Thyroid gland (tissue), 4 donors: ENCODE data around the gene CCDC74A. TPM values are rescaled to one million over a fixed set of nuclear protein-coding genes. Genes with fewer than 3 reads are reported as not detected.
"Not testable (repeated sequence)": the region's sequence is repeated elsewhere in the genome, so short reads cannot be mapped to it uniquely, and the experiment has no call there.

Source experiments
- DNase-seq, 2 donors: peaks; one replicate each; pipeline ENCODE4 v3.0.0-alpha.2; 2019
- H3K27ac ChIP-seq, 3 donors: fragments of 200-600 bp; sonication (generic); 1 replicate in 2 of 3; 2 replicates in 1 of 3; pipeline ENCODE4 v1.5.1; 2016 to 2019; ENCODE audit warnings: mild to moderate bottlenecking in 1 of 3, moderate library complexity in 1 of 3
- H3K27me3 ChIP-seq: fragments of 200-600 bp; sonication (generic); one replicate; pipeline ENCODE4 v1.5.1; 2019
- H3K36me3 ChIP-seq, 2 donors: fragments of 200-600 bp; sonication (generic); one replicate each; pipeline ENCODE4 v1.5.1; 2016 to 2019
- H3K4me1 ChIP-seq, 2 donors: fragments of 200-600 bp; sonication (generic); one replicate each; pipeline ENCODE4 v1.5.1; 2017 to 2019
- H3K4me3 ChIP-seq, 3 donors: fragments of 200-600 bp; sonication (generic); replicated peaks in 1 of 3; 1 replicate in 2 of 3; 2 replicates in 1 of 3; pipeline ENCODE4 v1.5.1; 2016; ENCODE audit warnings: mild to moderate bottlenecking in 1 of 3
- H3K9me3 ChIP-seq: fragments of 200-600 bp; sonication (generic); one replicate; pipeline ENCODE4 v1.5.1; 2017
- POLR2A ChIP-seq, 2 donors: fragments of 450-650 bp; IDR thresholded peaks; one replicate each; pipeline ENCODE4 v1.6.1; 2017; ENCODE audit warnings: antibody characterized with exemption in 2 of 2, mild to moderate bottlenecking in 2 of 2, moderate library complexity in 1 of 2
- WGBS, 2 donors: methylation state at CpG; one replicate each; pipeline ENCODE4 v1.1.5; 2017; 5-methylcytosine and 5-hydroxymethylcytosine counted together
- intact Hi-C: fragments of 100-400 bp; cut with DNase I; formaldehyde crosslinking; loops from one replicate; pipeline ENCODE4 v1.15.1; 2023
- total RNA-seq, 4 donors: library from RNA; depleted of rRNA; stranded (reverse); fragments of >200 nt; gene quantifications; one replicate each; pipeline ENCODE4 v1.2.3, GENCODE V29; 2016
- TF ChIP-seq, protein P1 (sequence below), 6 experiments: fragments of 200-600 bp in 3 of 6; fragments of 450-650 bp in 3 of 6; sonication (generic) in 3 of 6; IDR thresholded peaks; one replicate each; pipeline ENCODE4 v1.5.1; 2016 to 2019; ENCODE audit warnings: antibody characterized with exemption in 6 of 6, mild to moderate bottlenecking in 2 of 6, inconsistent platforms in 1 of 6, moderate library complexity in 1 of 6

CCDC74A gene
- total RNA-seq, 4 donors from 2014 or later = 3.3 to 21.6 (median 9.4) TPM

DNA sequence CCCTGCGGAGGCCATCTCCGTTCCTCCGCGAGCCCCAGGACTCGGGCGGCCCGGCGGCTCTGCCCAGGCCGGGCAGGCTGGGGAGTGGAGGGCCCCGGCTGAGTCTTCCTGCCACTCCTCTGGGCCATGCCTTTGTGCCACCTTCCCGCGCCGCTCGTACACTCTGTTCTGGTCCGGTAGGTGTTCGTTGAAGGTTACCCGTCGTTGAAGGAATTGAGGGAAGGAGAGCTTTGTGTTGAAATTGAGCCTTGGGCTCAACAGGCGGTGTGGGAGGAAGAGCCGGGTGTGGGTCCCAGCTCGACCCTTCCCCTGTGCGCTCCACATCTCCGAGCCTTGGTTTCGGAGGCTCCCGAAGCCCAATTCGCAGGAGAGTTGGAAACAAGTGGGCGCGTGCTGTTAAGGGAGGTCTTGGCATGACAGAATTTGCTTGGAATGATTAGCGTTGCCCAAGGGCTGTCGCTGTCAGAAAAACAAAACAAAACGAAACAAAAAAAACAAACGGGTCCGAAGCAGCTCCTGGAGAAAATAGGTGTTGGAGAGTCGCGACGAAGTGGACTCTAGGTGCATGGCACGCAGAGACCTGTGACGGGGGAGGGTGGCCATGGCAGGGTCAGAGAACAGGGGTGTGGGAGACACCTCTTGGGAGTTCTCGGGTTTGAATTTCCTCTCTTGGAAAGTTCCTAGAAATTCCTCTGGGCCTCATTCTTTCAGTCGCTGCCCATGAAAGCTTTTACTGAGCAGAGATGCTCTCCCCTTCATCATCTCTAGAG lies 34.3 kb upstream of the CCDC74A start:
- intact Hi-C loops = no loop called here

DNA sequence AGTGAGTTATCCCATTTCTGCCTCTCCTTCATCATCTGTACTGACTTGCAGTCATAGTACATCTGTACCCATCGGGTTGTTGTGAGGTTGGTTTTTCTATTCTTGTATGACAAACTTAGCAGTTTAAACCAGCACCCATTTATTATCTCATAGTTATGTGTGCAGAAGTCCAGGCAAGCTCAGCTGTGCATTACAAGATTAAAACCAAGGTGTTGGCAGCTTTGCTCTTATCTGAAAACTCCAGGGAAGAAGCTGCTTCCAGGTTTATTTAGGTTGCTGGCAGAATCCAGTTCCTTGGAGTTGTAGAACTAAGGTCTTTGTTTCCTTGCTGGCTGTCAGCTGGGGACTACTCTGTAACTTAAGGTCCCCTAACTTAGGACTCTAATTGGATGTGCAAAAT lies 32.2 kb upstream of the CCDC74A start:
- H3K27ac ChIP-seq, H3K27me3 ChIP-seq, DNase-seq, H3K36me3 ChIP-seq, H3K9me3 ChIP-seq, H3K4me3 ChIP-seq, intact Hi-C loops: not testable (repeated sequence)
- peaks cover 15 to 27% of the 10 kb centered on the region in 2 donors for H3K4me1 ChIP-seq
- WGBS, 2 donors = 90 to 100% methylated on average over 1 of the region's 1 CpG

More for the DNA sequence above, 34.3 kb upstream of the CCDC74A start:
- no peaks in the 10 kb centered on the region for H3K36me3 ChIP-seq
- peak; percentile 51 to 63 for DNase-seq
- H3K4me1 ChIP-seq = peaks cover 24 to 44% of the 10 kb centered on the region in 2 donors
- no peak for TF ChIP-seq POLR2A (IDR thresholded peaks at IDR 0.05)
- TF ChIP-seq, protein P1, sequence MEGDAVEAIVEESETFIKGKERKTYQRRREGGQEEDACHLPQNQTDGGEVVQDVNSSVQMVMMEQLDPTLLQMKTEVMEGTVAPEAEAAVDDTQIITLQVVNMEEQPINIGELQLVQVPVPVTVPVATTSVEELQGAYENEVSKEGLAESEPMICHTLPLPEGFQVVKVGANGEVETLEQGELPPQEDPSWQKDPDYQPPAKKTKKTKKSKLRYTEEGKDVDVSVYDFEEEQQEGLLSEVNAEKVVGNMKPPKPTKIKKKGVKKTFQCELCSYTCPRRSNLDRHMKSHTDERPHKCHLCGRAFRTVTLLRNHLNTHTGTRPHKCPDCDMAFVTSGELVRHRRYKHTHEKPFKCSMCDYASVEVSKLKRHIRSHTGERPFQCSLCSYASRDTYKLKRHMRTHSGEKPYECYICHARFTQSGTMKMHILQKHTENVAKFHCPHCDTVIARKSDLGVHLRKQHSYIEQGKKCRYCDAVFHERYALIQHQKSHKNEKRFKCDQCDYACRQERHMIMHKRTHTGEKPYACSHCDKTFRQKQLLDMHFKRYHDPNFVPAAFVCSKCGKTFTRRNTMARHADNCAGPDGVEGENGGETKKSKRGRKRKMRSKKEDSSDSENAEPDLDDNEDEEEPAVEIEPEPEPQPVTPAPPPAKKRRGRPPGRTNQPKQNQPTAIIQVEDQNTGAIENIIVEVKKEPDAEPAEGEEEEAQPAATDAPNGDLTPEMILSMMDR (IDR thresholded peaks at IDR 0.05) = no peak
- no peaks in the 10 kb centered on the region for H3K27me3 ChIP-seq
- H3K27ac ChIP-seq = peak overlapping the region; percentile 71 to 93 (median 75)
- 1% methylated on average over 29 to 31 of the region's 40 CpGs for WGBS, 2 donors
- no peaks in the 10 kb centered on the region for H3K9me3 ChIP-seq
- peak overlapping the region; percentile 21 to 80 (median 67) for H3K4me3 ChIP-seq

DNA sequence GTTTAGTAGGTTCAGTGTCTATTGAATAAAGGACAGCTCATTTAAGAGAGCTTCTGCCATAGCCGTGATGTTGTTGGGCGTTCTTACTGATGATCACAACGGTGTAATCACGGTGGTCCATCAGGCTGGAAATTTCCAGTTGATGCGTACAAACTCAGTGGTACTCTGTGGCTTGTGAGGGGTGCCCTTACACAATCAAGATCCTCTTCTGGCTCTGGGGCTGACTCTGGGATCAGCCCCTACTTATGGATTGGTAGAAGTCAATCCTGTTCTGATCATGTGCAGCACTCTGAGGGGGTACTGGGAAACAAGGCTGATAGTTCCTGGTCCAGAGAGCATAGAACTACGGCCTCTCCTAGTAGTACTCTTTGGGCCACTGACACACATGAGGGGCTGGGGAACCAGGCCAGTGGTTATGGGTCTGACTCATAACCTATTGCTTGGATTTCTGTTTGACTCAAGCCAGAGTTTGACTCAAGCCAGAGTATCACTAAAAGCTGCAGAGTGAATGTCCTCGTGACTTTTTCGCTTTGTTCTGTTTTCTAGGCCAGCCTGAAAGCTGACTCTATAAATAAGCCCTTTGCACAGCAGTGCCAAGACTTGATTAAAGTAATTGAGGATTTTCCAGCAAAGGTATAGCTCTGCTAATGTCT lies 29.2 kb upstream of the CCDC74A start:
- Histone ChIP-seq H3K4me1 (peaks cover 9 to 17% of the 10 kb centered on the region in 2 donors), H3K36me3 (peaks cover 12 to 17% of the 10 kb centered on the region in 2 donors)
- H3K27ac ChIP-seq, H3K4me3 ChIP-seq, intact Hi-C loops, DNase-seq, H3K27me3 ChIP-seq, H3K9me3 ChIP-seq: not testable (repeated sequence)
- 74 to 94% methylated on average over 8 of the region's 8 CpGs for WGBS, 2 donors

DNA sequence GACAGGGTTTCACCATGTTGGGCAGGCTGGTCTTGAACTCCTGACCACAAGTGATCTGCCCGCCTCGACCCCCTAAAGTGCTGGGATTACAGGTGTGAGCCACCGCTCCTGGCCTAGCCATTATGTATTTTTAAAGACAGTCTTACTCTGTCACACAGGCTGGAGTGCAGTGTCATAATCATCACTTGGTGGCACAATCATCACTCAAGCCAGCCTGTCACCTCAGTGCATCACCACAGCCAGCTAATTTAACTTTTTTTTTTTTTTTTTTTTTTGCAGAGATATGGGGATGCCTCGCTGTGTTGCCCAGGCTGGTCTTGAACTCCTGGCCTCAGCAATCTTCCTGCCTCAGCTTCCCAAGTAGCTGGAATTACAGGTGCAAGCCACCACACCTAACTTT lies 24.1 kb upstream of the CCDC74A start:
- H3K27ac ChIP-seq, H3K9me3 ChIP-seq, H3K27me3 ChIP-seq, DNase-seq, H3K4me3 ChIP-seq, intact Hi-C loops, H3K4me1 ChIP-seq: not testable (repeated sequence)
- H3K36me3 ChIP-seq = peaks cover 34 to 39% of the 10 kb centered on the region in 2 donors
- WGBS, 2 donors = 97% methylated on average over 4 of the region's 4 CpGs

DNA sequence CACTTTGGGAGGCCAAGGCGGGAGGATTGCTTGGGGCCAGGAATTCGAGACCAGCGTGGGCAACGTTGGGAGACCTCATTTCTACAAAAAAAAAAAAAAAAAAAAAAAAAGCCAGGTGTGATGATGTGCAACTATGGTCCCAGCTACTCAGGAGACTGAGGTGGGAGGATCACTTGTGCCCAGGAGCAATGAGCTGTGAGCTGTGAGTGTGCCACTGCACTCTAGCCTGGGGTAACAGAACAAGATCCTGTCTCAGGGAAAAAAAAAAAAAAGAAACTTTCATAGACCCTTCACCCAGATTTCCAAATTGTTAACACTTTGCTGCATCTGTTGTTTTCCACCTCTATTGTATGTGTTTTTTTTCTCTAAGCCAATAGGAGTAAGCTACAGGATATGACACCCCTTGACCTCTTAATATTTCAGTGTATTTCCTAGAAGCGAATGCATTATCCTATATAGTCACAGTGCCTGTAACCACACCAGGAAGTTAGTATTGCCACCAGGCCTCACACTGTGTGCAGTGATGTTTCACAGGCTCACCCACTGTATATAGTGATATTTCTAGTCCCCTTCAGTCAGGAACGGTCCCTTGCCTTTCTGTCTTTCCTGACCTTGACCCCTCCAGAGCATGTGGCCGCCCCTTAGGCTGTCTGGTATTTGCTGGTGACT lies 23.5 kb upstream of the CCDC74A start:
- H3K27ac ChIP-seq, H3K4me1 ChIP-seq, H3K9me3 ChIP-seq, intact Hi-C loops, H3K27me3 ChIP-seq, H3K4me3 ChIP-seq, DNase-seq: not testable (repeated sequence)
- 94% methylated on average over 6 to 7 of the region's 7 CpGs for WGBS, 2 donors
- peaks cover 35 to 45% of the 10 kb centered on the region in 2 donors for H3K36me3 ChIP-seq

DNA sequence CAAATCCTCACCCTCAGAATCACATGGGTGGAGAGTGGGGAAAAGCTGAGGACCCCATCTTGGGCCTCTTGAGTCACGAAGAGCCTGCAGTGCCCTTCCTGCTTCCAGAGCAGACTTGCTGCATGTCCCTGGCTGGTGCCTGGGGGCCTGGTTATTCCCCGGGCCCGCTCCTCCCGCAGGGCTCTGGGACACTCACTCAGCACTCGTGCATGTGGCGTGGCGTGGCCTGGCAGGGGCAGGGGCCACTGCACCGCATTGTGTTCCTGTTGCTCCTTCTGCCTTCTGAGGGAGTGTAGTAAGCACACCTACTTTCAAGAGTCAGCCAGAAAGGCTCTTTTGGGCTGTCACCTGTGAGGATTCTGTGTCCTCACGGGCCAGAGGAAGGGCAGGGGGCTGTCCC lies 18.1 kb upstream of the CCDC74A start:
- Histone ChIP-seq H3K4me1 (peaks cover 7 to 23% of the 10 kb centered on the region in 2 donors), H3K9me3 (no peaks in the 10 kb centered on the region), H3K27ac (peak overlapping the region in 1 of 3 donors; percentile 33), H3K27me3 (no peaks in the 10 kb centered on the region), H3K4me3 (no peak overlapping the region), H3K36me3 (peaks cover 25 to 28% of the 10 kb centered on the region in 2 donors)
- intact Hi-C loops = loop anchor here (10.0 kb wide), 1 partner anchor 95 kb away; no protein-coding TSS in a partner anchor
- DNase-seq = no peak
- TF ChIP-seq, protein P1 (IDR thresholded peaks at IDR 0.05) = no peak
- no peak for TF ChIP-seq POLR2A (IDR thresholded peaks at IDR 0.05)
- 83 to 98% methylated on average over 6 to 8 of the region's 9 CpGs for WGBS, 2 donors
